Measurements from ENCODE around the gene UPF2. TPM values are rescaled to one million over a fixed set of nuclear protein-coding genes. Genes with fewer than 3 reads are reported as not detected.
A peak's percentile ranks its signal among the peaks of the same experiment; 100 is the strongest.
"Not testable (repeated sequence)": the region's sequence is repeated elsewhere in the genome, so short reads cannot be mapped to it uniquely, and the experiment has no call there.

Gene UPF2
- polyA plus RNA-seq, 6 donors from 2014 or later: 5.0 to 24.1 (median 15.9) TPM

DNA sequence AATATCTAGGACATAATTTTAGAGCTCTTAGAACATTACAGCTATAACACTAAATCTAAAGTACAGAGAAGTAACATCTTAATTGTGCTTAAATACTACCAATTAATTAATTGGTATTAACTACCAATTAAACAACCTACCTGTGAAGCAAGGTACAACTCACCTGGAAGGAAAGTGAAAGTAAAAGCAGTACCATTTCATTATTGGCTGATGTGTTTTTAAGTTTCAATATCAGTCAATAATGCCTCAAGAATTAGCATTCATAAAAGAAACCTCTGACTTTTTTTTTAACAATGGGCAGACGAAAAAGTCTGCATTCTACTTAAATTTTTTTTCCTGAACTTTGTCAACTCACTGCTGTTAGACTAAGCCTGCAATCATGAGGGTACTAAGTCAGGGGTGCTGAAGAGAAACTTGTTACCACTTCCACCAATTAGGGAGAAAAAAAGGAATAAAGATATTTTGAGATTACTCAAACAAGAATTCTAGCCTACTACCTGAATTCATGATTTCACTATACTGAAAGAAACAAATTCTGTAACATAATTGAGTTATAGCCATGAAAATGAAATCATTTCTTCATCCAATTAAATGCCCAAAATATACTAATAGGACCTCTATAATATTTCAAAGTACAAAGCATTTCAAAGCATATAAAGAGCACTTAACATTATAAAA, 19.9 kb downstream of the UPF2 start:
- ATAC-seq (ENCODE audit: low read depth in 2 of 2) (peak; percentile 52 to 56), DNase-seq (peak; percentile 3)
- no peaks in the 10 kb centered on the region for H3K27me3 Mint-ChIP-seq
- peaks cover 16 to 39% (median 39%) of the 10 kb centered on the region in 3 donors for H3K4me1 Mint-ChIP-seq
- peak overlapping the region in 3 of 8 donors; percentile 8 to 71 (median 52) for H3K4me3 Mint-ChIP-seq
- peak overlapping the region in 5 of 6 donors; percentile 30 to 69 (median 54) for H3K27ac Mint-ChIP-seq
- H3K36me3 Mint-ChIP-seq: peaks cover 0 to 3% of the 10 kb centered on the region in 2 donors
- H3K9me3 Mint-ChIP-seq: no peaks in the 10 kb centered on the region

DNA sequence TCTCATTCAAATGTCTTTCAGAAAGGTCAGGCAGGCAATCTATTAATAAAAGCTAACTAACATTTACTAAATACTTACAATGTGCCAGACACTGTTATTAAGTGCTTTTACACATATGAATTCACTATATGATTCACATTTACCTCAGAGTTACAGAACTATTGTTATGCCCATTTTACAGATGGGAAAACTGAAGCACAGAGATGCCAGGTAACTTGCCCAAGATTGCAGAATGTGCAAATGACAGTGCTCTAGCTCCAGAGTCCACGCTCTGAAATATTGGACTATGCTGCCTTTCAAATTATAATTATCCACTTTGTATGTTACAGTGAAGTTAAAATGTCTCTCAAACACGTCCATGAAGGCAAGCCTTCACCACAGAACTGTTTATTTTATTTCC, 22.0 kb downstream of the UPF2 start:
- no peaks in the 10 kb centered on the region for H3K27me3 Mint-ChIP-seq
- DNase-seq: no peak
- peaks cover 12 to 37% (median 28%) of the 10 kb centered on the region in 3 donors for H3K4me1 Mint-ChIP-seq
- ATAC-seq (ENCODE audit: low read depth in 2 of 2): no peak
- H3K36me3 Mint-ChIP-seq: no peaks in the 10 kb centered on the region
- H3K27ac Mint-ChIP-seq: peak overlapping the region in 5 of 6 donors; percentile 2 to 88 (median 54)
- peak overlapping the region in 1 of 8 donors; percentile 6 for H3K4me3 Mint-ChIP-seq
- H3K9me3 Mint-ChIP-seq: no peaks in the 10 kb centered on the region

DNA sequence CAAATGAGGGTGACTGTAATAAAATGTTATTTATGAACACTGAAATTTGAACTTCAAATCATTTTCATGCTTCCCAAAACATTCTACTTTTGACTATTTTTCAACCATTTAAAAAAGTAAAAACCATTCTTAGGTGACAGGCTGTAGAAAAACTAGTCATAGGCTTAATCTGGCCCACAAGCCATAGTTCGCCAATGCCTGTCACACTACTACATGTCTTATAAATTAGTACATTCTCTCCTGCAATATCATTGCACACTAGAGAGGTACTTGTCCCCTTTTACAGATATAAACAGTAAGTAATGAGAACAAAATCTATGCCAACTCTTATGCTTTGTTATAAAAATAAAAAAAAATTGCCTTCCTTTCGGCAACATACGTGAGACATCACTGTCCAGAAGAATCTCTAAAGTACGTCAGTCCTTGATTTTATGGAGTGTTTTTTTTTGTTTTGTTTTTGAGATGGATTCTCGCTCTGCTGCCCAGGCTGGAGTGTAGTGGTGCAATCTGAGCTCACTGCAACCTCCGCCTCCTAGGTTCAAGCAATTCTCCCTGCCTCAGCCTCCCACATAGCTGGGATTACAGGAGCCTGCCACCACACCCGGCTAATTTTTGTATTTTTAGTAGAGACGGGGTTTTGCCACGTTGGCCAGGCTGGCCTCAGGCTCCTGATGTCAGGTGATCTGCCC, 23.2 kb downstream of the UPF2 start:
- Mint-ChIP-seq H3K36me3 (no peaks in the 10 kb centered on the region), H3K4me1 (peaks cover 16 to 37% (median 32%) of the 10 kb centered on the region in 3 donors), H3K4me3 (no peak overlapping the region), H3K27me3 (no peaks in the 10 kb centered on the region), H3K27ac (peak overlapping the region in 1 of 6 donors; percentile 24), H3K9me3 (no peaks in the 10 kb centered on the region)
- DNase-seq (no peak), ATAC-seq (ENCODE audit: low read depth in 2 of 2) (no peak)

DNA sequence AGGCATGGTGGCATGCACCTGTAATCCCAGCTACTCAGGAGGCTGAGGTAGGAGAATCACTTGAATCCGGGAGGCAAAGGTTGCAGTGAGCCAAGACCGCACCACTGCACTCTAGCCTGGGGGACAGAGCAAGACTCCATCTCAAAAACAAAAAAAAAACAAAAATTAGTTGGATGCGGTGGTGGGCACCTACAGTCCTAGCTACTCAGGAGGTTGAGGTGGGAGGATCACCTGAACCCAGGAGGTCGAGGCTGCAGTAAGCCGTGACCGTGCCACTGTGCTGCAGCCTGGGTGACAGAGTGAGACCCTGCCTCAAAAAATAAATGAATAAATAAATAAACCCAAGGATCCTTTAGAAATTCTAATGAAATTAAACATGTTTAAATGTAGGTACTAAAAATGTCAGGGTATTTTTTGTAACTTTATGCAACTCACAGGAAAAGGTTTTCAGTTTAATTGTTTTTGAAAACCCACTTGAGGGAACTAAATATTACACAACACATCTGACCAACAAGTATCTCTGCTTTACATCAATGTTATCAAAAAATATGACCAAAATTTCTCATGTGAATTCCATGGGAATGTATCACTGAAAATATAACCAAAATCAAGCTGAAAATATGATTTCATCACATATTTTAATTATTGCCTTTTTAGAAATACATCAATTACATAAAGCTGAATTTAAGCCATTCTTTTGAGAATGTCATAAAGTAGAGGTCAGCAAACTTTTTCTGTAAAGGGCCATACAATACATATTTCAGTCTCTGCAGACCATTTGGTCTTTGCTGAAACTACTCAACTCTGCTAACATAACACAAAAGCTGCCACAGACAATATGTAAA, 23.9 kb downstream of the UPF2 start:
- no peak for DNase-seq
- no peak overlapping the region for H3K27ac Mint-ChIP-seq
- ATAC-seq (ENCODE audit: low read depth in 2 of 2): no peak
- H3K9me3 Mint-ChIP-seq: no peaks in the 10 kb centered on the region
- no peaks in the 10 kb centered on the region for H3K36me3 Mint-ChIP-seq
- no peaks in the 10 kb centered on the region for H3K27me3 Mint-ChIP-seq
- no peak overlapping the region for H3K4me3 Mint-ChIP-seq
- peaks cover 16 to 34% (median 32%) of the 10 kb centered on the region in 3 donors for H3K4me1 Mint-ChIP-seq

DNA sequence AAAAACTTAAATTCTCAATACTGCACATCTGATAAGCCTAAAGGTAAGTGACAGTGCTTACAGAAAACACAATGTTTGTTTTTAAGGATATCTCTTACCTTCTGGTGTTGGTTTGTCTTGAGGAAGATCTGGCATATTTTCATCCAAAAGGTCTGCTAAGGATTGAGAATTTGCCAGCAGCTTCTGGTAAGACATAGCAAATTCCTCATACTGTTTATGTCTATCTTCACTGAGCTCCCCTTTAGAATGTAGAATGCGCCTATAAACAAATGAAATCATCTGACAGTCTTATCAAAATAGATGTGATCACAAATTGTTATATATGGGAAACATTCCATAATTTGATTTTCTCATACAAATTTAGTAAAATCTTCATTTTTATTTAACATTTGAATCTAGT, 28.7 kb downstream of the UPF2 start:
- no peak for ATAC-seq (ENCODE audit: low read depth in 2 of 2)
- H3K4me3 Mint-ChIP-seq: no peak overlapping the region
- no peak overlapping the region for H3K27ac Mint-ChIP-seq
- peaks cover 3 to 18% (median 6%) of the 10 kb centered on the region in 7 donors for H3K9me3 Mint-ChIP-seq
- no peaks in the 10 kb centered on the region for H3K27me3 Mint-ChIP-seq
- no peak for DNase-seq
- H3K4me1 Mint-ChIP-seq: peaks cover 5 to 21% (median 10%) of the 10 kb centered on the region in 3 donors
- peaks cover 11 to 20% of the 10 kb centered on the region in 2 donors for H3K36me3 Mint-ChIP-seq

DNA sequence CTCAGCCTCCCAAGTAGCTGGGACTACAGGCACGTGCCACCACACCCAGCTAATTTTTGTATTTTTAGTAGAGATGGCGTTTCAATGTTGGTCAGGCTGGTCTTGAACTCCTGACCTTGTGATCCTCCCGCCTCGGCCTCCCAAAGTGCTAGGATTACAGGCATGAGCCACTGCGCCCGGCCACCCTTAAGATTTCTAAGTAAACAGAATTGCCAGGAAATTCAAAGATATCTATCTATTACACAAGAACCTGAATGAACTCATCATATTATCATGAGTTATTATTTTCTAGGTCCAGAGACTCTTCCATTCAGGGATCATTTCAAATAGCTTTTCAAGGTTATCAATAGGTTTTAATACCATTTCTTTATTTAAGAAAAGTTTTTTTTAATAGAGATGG, 29.2 kb downstream of the UPF2 start:
- not testable (repeated sequence) for H3K27me3 Mint-ChIP-seq; ATAC-seq (ENCODE audit: low read depth in 2 of 2); H3K4me3 Mint-ChIP-seq; DNase-seq
- H3K9me3 Mint-ChIP-seq: peaks cover 3 to 18% (median 6%) of the 10 kb centered on the region in 7 donors
- peaks cover 11 to 21% of the 10 kb centered on the region in 2 donors for H3K36me3 Mint-ChIP-seq
- H3K4me1 Mint-ChIP-seq: peaks cover 3 to 21% (median 10%) of the 10 kb centered on the region in 3 donors
- H3K27ac Mint-ChIP-seq: peak overlapping the region in 1 of 6 donors; percentile 65

DNA sequence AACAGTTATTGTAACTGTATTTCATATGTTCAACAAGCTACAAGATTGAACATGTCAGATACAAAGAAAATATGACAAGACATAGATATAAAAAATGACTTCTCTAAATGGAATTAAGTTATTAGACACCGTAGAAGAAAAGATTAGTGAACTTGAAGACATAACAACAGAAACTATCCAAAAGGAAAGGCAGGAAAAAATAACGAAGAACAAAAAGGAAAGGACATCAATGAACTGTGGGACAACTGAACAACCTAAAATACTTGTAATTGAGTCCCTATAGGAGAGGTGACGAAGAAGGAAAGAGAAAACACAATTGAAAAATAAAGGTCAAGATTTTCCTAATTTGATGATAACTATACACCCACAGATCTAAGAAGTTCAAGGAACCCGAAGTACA, 32.3 kb downstream of the UPF2 start:
- peaks cover 3 to 18% (median 6%) of the 10 kb centered on the region in 7 donors for H3K9me3 Mint-ChIP-seq

DNA sequence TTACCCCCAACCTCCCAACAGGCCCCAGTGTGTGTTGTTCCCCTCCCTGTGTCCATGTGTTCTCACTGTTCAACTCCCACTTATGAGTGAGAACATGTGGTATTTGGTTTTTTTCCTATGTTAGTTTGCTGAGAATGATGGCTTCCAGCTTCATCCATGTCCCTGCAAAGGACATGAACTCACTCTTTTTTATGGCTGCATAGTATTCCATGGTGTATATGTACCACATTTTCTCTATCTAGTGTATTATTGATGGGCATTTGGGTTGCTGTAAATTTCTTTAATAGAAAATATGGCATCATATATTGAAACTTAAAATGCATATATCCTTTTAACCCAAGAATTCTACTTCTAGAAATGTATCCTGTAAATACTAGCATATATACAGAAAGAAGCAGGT, 33.8 kb downstream of the UPF2 start:
- ATAC-seq (ENCODE audit: low read depth in 2 of 2); H3K27ac Mint-ChIP-seq; H3K4me1 Mint-ChIP-seq; H3K27me3 Mint-ChIP-seq; H3K4me3 Mint-ChIP-seq; DNase-seq: not testable (repeated sequence)
- Mint-ChIP-seq H3K36me3 (peaks cover 15 to 34% of the 10 kb centered on the region in 2 donors), H3K9me3 (peaks cover 3 to 18% (median 6%) of the 10 kb centered on the region in 7 donors)

More for the DNA sequence above, 32.3 kb downstream of the UPF2 start:
- no peak overlapping the region for H3K4me3 Mint-ChIP-seq
- H3K4me1 Mint-ChIP-seq: peaks cover 0 to 11% (median 8%) of the 10 kb centered on the region in 3 donors
- ATAC-seq (ENCODE audit: low read depth in 2 of 2): no peak
- H3K27ac Mint-ChIP-seq: no peak overlapping the region
- no peaks in the 10 kb centered on the region for H3K27me3 Mint-ChIP-seq
- peaks cover 11 to 25% of the 10 kb centered on the region in 2 donors for H3K36me3 Mint-ChIP-seq
- DNase-seq: no peak

DNA sequence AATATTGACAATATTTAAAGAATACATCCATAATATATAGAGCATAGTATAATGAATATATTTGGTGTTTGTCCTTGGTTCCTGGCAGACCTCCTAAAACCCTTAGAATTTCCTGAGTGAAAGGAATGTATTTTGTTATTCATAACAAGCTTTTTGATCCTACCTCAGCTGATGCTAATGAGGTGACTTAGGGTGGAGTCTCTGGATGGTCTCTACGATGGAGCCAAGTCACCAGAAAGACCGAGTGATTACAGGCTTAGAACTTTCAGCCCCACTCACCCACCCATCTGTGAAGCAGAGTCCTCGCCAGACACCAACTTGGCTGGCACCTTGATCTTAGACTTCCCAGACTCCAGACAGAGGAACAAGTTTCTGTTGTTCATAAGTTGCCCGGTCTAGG, 35.9 kb downstream of the UPF2 start:
- H3K27me3 Mint-ChIP-seq: no peaks in the 10 kb centered on the region

DNA sequence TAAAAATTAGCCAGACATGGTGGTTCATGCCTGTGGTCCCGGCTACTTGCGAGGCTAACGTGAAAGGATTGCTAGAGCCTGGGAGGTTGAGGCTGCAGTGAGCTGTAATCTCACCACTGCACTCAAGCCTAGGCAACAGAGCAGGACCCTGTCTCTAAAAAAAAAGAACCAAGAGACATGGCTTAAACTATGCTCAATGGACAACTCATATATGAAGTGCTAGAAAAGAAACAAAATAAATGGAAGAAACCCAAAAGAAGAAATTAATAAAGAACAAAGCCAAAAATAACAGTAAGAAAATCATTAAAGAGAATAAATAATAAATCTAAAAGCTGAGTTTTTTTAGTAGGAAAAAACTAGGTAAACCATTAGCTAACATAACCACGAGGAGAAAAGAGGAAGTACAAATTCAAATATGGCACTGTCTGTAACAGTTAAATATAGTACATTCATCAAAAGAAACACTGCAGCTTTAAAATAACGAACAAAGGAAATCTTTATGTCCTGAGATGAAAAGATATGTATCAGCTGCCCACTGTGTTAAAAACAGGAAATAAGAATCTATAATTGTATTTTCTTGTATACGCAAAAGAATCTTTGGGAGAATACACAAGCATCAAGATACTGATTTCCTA, 48.7 kb downstream of the UPF2 start:
- Mint-ChIP-seq H3K9me3 (no peaks in the 10 kb centered on the region), H3K36me3 (peaks cover 8 to 14% of the 10 kb centered on the region in 2 donors), H3K27me3 (no peaks in the 10 kb centered on the region), H3K4me3 (peak overlapping the region in 7 of 8 donors; percentile 64 to 86 (median 71)), H3K27ac (peak overlapping the region; percentile 69 to 96 (median 90)), H3K4me1 (peaks cover 11 to 53% (median 31%) of the 10 kb centered on the region in 3 donors)
- DNase-seq: peak; percentile 12
- peak; percentile 72 to 85 for ATAC-seq (ENCODE audit: low read depth in 2 of 2)

More for the DNA sequence above, 35.9 kb downstream of the UPF2 start:
- Mint-ChIP-seq H3K4me3 (no peak overlapping the region), H3K4me1 (peaks cover 2 to 12% (median 10%) of the 10 kb centered on the region in 3 donors), H3K27ac (peak overlapping the region in 3 of 6 donors; percentile 56 to 82 (median 65)), H3K36me3 (peaks cover 26 to 46% of the 10 kb centered on the region in 2 donors), H3K9me3 (peaks cover 3 to 18% (median 6%) of the 10 kb centered on the region in 7 donors)
- DNase-seq (no peak), ATAC-seq (ENCODE audit: low read depth in 2 of 2) (no peak)

DNA sequence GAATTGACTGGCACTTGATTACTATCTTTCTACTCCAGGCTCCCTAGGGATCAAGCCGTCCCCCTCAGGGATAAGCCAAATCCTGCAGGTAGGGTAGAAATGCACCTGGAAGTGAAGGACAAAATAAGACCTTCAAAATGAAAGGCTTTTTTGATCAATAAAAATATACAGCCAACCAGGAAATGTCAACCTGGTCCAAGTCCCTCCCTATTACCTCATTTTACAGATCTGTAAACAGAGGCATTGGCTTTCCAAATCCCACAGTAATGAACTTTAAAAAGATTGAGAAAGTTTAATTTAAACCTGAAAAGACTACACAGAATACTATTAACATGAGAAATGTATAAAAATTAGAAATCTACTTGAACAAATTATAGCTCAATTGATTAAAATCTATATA, 53.7 kb downstream of the UPF2 start:
- Mint-ChIP-seq H3K27me3 (no peaks in the 10 kb centered on the region), H3K4me3 (no peak overlapping the region), H3K27ac (peak overlapping the region in 3 of 6 donors; percentile 5 to 88 (median 17)), H3K9me3 (no peaks in the 10 kb centered on the region), H3K36me3 (peaks cover 0 to 7% of the 10 kb centered on the region in 2 donors), H3K4me1 (peaks cover 16 to 46% (median 25%) of the 10 kb centered on the region in 3 donors)
- ATAC-seq (ENCODE audit: low read depth in 2 of 2) (no peak), DNase-seq (no peak)

DNA sequence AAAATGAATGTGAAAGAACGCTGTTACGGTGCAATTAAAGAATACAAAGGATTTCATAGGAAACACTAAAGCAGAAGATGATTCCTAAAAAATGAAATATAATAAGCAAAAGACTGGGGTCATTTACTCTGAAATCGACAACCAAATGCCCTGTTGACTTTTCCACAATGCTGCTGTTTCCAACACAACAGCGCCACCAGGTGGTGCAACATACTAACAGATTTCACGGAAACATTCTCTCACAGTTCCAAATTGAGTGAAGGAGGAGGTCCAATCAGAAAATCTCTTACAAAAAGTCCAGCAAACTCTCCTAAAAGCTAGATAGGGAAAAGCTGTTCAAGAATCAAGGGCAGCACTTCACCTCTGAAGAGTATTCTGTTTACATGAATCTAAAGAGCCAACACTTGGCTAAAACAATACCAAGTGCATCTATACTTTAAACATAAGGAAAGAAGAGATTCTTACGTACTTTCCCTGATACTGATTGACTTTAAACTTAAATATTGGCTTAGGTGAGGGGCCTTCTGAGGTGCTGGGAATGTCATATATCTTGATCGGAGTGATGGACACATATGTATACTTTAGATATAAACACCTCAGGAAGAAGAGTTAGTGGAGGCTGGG, 55.9 kb downstream of the UPF2 start:
- Mint-ChIP-seq H3K27me3 (no peaks in the 10 kb centered on the region), H3K36me3 (peaks cover 0 to 7% of the 10 kb centered on the region in 2 donors), H3K4me3 (no peak overlapping the region), H3K4me1 (peaks cover 13 to 25% (median 21%) of the 10 kb centered on the region in 3 donors), H3K27ac (peak overlapping the region in 4 of 6 donors; percentile 57 to 77 (median 68)), H3K9me3 (no peaks in the 10 kb centered on the region)
- ATAC-seq (ENCODE audit: low read depth in 2 of 2) (peak; percentile 58 to 74), DNase-seq (peak; percentile 48)
